Measurements from ENCODE around the gene FRAS1.
"Not testable (repeated sequence)": the region's sequence is repeated elsewhere in the genome, so short reads cannot be mapped to it uniquely, and the experiment has no call there.

GRCh38 chr4:78307263-78307662 lies 250.1 kb downstream of the FRAS1 start:
- not testable (repeated sequence) for TF ChIP-seq FOXA1 (IDR thresholded peaks at IDR 0.05); SUZ12 (IDR thresholded peaks at IDR 0.05); LEF1 (IDR thresholded peaks at IDR 0.05; ENCODE audit: borderline replicate concordance); BHLHE40 (IDR thresholded peaks at IDR 0.05; ENCODE audit: borderline replicate concordance); SP1 (IDR thresholded peaks at IDR 0.05)

All from HEK293T (cell line).